Frontal cortex (tissue), 4 donors: ENCODE measurements around the gene INO80. TPM values are rescaled to one million over a fixed set of nuclear protein-coding genes. Genes with fewer than 3 reads are reported as not detected.

Source experiments
- DNase-seq, 2 donors: peaks; one replicate each; pipeline ENCODE4 v3.0.0; 2012; ENCODE audit warnings: low spot score in 2 of 2
- FAIRE-seq: peaks from 2 replicates; lab custom pipeline; 2012; peaks lifted over from hg19 to GRCh38; lab: Jason Lieb, UNC
- small RNA-seq: library from RNA; depleted of rRNA; stranded (forward); fragments of <200 nt; gene quantifications from one replicate; pipeline ENCODE3, GENCODE V24; 2014
- total RNA-seq: library from RNA; depleted of rRNA; stranded (reverse); fragments of >200 nt; gene quantifications from one replicate; pipeline ENCODE4 v1.2.3, GENCODE V29; 2014
- donor health status: control.
- donor health status: control.
- donor health status: control.

Gene INO80
- total RNA-seq, 1 donor from 2014 or later: 35.5 TPM

DNA sequence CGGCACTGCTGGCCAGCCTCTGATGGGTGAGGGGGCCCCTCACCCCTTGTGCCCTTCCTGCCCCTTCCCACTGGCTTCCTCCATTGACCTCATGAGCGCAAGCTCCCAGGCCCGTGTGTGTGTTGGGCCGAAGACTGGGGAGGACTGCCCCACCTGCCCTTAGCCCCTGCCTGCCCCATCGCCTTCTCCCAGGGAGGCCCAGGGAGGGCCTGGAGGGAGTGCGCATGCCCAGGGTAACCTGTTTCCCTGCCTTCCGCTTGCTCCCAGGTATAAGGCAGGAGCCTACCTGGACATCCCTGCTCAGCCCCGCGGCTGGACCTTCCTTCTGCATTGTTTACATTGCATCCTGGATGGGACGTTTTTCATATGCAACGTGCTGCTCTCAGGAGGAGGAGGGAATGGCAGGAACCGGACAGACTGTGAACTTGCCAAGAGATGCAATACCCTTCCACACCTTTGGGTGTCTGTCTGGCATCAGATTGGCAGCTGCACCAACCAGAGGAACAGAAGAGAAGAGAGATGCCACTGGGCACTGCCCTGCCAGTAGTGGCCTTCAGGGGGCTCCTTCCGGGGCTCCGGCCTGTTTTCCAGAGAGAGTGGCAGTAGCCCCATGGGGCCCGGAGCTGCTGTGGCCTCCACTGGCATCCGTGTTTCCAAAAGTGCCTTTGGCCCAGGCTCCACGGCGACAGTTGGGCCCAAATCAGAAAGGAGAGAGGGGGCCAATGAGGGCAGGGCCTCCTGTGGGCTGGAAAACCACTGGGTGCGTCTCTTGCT, 178.1 kb downstream of the INO80 start:
- FAIRE-seq (no peak), DNase-seq (no peak)

DNA sequence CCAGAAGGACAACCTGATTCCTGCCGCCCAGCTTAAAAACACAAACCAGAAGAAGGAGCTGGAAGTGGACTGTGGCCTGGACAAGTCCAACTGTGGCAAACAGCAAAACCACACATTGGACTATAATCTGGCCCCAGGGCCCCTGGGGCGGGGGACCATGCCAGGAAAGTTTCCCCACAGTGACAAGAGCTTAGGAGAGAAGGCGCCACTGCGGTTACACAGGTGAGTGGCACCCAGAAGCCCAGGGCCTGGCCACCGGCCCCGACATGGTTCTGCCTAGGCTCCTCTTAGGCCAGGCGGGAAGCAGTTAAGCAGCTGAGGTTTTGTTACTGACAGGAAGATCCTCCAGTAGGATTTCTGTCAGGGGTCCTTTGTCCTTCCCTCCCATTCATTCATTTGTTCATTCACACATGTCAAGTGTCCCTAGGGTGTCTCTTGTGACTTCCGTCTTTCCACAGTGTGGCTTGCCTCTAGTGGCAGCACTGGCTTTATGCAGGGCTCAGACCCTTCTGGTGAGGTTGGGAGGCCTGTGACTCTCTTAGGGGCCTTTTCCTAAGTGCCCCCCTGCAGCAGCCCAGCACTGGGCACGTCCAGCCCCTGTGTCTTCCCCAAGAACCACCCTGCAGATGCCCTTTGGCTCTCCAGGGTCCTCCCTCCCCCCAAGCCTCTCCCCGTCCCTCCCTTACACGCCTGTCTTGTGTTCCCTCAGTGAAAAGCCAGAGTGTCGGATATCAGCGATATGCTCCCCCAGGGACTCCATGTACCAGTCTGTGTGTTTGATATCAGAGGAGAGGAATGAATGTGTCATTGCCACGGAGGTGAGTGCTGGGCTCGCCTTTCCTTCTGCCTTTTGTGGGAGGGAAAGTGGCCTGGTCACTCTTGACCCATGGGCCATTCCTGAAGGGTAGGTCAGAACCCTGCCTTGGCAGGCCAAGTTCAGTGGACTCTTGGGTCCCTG, 179.1 kb downstream of the INO80 start:
- FAIRE-seq: no peak
- DNase-seq: no peak

DNA sequence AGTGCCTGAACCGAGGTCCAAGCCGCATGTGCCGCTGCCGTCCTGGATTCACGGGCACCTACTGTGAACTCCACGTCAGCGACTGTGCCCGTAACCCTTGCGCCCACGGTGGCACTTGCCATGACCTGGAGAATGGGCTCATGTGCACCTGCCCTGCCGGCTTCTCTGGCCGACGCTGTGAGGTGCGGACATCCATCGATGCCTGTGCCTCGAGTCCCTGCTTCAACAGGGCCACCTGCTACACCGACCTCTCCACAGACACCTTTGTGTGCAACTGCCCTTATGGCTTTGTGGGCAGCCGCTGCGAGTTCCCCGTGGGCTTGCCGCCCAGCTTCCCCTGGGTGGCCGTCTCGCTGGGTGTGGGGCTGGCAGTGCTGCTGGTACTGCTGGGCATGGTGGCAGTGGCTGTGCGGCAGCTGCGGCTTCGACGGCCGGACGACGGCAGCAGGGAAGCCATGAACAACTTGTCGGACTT, 179.8 kb downstream of the INO80 start:
- FAIRE-seq (no peak), DNase-seq (no peak)

DNA sequence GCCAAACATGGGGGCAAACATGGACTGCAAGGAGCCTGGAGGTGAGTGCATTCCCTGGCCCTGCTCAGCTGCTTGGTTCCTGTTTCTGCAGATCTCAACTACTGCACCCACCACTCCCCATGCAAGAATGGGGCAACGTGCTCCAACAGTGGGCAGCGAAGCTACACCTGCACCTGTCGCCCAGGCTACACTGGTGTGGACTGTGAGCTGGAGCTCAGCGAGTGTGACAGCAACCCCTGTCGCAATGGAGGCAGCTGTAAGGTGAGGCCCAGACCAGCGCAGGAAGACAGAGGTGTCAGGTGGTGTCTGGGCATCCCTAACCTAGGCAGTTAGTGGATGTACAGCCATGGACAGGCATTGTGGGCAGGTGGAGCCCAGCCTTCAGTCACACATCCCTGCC, 181.6 kb downstream of the INO80 start:
- FAIRE-seq: no peak
- no peak for DNase-seq

DNA sequence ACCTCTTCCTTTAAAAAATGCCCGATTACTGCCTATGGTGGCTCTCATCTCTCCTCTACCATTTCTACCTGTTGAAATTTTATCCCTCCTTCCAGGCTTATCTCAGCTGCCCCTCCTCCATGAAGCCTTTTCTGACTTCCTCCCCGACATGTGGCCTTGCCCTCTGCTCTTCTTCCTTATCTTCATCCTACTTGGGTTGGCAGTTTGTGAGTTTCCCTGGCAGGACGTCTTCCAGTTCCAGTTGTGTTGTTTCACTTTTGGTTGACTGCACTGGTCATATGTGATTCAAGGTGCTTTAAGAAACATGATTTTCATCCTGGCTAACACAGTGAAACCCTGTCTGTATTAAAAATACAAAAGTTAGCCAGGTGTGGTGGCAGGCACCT, 182.6 kb downstream of the INO80 start:
- FAIRE-seq: no peak

DNA sequence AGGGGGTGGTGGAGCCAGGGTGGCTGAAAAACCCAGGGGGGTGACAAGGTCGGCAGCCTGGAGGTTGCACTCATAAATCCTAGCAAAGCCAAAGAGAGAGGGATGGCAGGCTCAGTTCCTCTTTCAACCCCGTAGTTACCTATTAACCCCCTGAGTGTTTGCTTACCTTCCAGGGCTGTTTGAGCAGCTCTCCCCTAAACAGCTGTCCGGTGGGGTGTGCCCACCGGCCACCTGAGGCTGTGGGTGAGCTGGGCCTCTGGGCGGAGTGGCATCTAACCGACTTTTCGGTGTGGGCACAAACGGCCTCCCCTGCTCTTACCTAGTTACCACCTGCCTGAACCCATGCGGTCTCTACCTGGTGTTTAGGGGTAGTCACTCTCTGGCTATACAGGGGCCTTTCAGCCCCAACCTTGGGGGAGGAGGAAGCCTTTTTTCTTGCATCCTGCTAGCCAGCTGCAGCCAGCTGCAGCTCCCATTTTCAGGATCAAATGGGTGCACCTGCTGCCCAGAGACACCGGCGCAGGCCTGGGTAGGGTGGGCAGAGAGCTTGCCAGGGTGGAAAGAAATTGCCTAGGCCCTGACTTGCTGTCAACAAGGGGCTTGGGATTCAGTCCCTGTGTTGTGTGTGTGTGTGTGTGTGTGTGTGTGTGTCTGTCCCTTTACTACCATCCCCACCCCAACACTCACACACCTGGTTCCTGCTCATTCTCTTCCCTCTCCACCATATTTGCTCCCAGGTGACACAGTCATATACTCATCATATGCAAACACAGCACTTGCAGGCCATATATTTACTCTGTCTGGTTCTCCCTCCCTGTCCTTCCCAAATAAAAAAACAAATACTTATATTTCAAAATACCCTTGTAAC, 183.2 kb downstream of the INO80 start:
- no peak for DNase-seq
- FAIRE-seq: no peak

More for the DNA sequence above, 182.6 kb downstream of the INO80 start:
- DNase-seq: no peak

DNA sequence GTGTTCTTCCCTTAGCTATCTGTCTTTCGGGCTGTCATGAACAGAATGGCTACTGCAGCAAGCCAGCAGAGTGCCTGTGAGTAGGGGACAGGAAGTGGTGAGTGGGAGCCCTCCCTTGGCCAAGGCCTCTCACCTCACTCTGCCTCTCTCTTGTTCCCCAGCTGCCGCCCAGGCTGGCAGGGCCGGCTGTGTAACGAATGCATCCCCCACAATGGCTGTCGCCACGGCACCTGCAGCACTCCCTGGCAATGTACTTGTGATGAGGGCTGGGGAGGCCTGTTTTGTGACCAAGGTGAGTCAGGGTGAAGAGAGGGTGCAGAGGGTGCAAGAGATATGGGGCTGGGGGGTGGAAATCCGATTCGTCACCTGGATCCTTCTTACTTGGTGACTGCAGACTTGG, 183.9 kb downstream of the INO80 start:
- FAIRE-seq: no peak
- no peak for DNase-seq

DNA sequence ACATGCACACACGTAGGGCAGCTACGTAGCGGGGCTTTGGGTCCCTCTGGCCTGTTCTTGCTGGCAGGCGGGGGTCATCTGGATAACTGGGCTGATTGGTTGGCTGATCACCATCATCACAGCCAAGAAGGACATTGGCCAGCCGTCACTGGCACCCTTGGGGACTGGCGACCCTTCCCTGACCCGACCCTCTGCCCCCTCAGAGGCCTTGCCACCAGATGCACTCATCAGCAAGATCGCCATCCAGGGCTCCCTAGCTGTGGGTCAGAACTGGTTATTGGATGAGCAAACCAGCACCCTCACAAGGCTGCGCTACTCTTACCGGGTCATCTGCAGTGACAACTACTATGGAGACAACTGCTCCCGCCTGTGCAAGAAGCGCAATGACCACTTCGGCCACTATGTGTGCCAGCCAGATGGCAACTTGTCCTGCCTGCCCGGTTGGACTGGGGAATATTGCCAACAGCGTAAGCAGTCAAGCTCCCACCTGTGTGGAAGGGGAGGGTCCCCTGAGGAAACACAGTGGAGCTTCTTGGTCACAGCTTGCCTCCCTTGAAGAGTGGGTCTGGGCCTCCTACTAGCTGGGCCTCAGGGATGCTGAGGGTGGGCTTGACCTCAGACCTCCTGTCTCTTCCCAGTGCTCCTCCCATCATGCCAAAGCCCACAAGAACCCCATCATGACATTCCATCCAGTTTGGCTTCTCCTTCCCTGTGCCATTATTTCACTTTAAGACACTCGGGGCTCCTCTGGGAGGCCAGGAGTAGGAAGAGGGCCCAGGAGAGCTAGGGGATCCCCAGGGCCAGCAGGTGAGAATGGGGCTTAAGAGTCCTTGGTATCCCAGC, 184.6 kb downstream of the INO80 start:
- DNase-seq (no peak), FAIRE-seq (no peak)

DNA sequence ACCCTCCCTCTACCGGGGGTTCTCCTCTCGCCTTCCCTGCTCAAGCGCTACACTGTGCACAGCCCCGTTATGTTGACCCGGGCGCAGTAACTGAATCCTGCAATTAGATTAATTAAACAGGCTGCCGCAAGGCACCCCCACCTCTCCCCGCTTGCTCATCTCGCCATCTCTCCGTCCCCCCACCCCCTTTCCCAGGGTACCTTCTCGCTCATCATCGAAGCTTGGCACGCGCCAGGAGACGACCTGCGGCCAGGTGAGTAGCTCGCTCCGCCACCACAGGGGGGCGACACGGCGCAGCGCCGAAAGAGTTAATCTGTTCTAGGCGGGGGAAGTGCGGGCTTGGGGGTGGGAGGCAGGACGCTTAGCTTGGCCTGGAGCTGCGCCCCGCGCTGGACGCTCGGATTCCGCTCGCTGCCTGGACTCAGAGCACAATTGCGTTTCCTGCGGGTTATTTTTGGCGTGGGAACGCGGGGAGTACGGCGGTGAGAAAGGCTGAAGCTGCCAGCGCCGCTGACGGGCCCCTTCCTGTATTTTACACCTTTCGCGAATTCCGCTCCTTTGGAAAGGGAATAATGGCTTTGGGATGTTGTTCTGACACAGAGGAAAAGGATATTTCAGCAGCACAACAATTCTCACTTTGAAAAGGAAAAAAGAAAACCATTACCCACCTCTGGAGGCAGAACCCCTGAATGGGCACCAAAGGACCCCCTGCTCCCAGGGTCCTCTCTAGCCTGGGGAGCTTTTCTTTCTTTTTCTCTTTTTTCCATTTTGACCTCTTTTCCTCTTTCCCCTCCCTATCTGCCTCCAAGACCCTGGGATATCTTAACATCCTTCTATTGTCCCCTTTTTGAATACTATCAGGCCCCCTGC, 185.4 kb downstream of the INO80 start:
- no peak for FAIRE-seq
- DNase-seq: no peak

DNA sequence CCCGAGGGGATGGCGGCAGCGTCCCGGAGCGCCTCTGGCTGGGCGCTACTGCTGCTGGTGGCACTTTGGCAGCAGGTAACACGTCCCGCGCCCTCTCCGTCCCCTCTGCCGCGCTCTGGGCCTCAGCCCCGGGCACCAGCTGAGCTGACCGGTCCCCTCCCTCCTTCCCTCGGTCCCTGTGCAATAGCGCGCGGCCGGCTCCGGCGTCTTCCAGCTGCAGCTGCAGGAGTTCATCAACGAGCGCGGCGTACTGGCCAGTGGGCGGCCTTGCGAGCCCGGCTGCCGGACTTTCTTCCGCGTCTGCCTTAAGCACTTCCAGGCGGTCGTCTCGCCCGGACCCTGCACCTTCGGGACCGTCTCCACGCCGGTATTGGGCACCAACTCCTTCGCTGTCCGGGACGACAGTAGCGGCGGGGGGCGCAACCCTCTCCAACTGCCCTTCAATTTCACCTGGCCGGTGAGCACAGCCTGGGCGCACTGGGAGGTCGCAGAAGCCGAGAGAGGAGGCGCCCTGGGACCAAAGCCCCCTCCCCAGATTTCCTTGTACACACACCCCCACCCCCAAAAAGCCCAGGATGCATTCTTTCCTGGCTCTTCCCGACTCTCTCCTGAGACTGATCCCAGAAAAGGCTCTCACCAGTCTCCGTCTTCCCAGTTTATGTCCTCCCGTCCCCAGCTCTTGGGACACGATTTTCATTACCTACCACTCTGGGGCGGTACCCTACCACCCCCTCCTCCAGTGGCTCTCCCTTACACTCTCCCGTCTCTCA, 186.2 kb downstream of the INO80 start:
- no peak for DNase-seq

More for the DNA sequence above, 186.2 kb downstream of the INO80 start:
- no peak for FAIRE-seq

Small RNAs within 50 kb of the gene (small RNA-seq; reads per million reads assigned to genes)
- gene ISCA1P4: not detected

Other genes starting within 250 kb of the INO80 start
- 9.4 TPM for gene RHOV, start 242.0 kb downstream of the INO80 start, total RNA-seq
- 29.8 TPM for gene VPS18, start 221.8 kb downstream of the INO80 start, total RNA-seq
- 4.1 TPM for gene DLL4, start 186.9 kb downstream of the INO80 start, total RNA-seq
- 2.9 TPM for gene CHAC1, start 162.8 kb downstream of the INO80 start, total RNA-seq
- 1.2 TPM for gene EXD1, start 114.5 kb upstream of the INO80 start, total RNA-seq
- gene CHP1, start 115.0 kb upstream of the INO80 start, total RNA-seq: 47.7 TPM
- gene OIP5, start 216.3 kb upstream of the INO80 start, total RNA-seq: 2.4 TPM
- gene NUSAP1, start 216.6 kb upstream of the INO80 start, total RNA-seq: 22.8 TPM